ENCODE data around the gene UBAP1L.
"Not testable (repeated sequence)": the region's sequence is repeated elsewhere in the genome, so short reads cannot be mapped to it uniquely, and the experiment has no call there.

Gene UBAP1L

DNA sequence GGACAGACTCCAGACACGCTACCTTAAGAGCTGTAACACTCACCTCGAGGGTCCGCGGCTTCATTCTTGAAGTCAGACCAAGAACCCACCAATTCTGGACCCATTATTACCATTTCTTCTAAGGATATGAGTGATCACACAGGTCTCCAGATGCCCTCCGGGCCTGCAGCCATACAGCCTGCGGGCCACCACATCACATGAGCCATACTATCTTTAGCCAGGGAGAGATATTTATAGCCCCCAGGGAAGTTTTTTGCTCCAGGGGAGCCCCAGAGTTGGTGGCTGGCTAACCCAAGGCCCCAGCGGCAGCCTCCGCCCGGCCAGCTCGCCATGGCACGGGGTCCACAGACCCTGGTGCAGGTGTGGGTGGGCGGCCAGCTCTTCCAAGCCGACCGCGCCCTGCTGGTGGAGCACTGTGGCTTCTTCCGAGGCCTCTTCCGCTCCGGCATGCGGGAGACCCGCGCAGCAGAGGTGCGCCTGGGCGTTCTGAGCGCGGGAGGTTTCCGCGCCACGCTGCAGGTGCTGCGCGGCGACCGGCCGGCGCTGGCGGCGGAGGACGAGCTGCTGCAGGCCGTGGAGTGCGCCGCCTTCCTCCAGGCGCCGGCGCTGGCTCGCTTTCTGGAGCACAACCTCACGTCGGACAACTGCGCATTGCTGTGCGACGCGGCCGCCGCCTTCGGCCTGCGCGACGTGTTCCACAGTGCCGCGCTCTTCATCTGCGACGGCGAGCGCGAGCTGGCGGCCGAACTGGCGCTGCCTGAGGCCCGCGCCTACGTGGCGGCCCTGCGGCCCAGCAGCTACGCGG lies 38.3 kb downstream of the UBAP1L start, which contains the start of gene KBTBD13:
TSS of gene KBTBD13 (plus strand) at position 261 of the 805 bp plus-strand sequence. CDS start at position 331, 70 bp downstream.
- Histone ChIP-seq H3K9me3 (peaks cover 16% of the 10 kb centered on the region), H3K27me3 (no peaks in the 10 kb centered on the region), H3K36me3 (no peaks in the 10 kb centered on the region), H3K4me2 (peak within 1 kb of the TSS; percentile 96), H3K27ac (peak within 1 kb of the TSS; percentile 89), H3K4me1 (peaks cover 53% of the 10 kb centered on the region), H3K9ac (peak within 1 kb of the TSS; percentile 77), H4K20me1 (no peaks in the 10 kb centered on the region), H3K4me3 (peak within 1 kb of the TSS; percentile 50)
- no peak for TF ChIP-seq Cebpa-rat (IDR thresholded peaks at IDR 0.05)

GRCh38 chr15:65075607-65076395 lies 39.2 kb downstream of the UBAP1L start:
- H3K4me2 ChIP-seq: peak overlapping the region; percentile 96
- H3K9me3 ChIP-seq: peaks cover 16% of the 10 kb centered on the region
- not testable (repeated sequence) for H4K20me1 ChIP-seq, H3K27me3 ChIP-seq, H3K36me3 ChIP-seq
- H3K4me3 ChIP-seq: peak overlapping the region; percentile 50
- peaks cover 56% of the 10 kb centered on the region for H3K4me1 ChIP-seq
- H3K27ac ChIP-seq: peak overlapping the region; percentile 89
- peak overlapping the region; percentile 77 for H3K9ac ChIP-seq

DNA sequence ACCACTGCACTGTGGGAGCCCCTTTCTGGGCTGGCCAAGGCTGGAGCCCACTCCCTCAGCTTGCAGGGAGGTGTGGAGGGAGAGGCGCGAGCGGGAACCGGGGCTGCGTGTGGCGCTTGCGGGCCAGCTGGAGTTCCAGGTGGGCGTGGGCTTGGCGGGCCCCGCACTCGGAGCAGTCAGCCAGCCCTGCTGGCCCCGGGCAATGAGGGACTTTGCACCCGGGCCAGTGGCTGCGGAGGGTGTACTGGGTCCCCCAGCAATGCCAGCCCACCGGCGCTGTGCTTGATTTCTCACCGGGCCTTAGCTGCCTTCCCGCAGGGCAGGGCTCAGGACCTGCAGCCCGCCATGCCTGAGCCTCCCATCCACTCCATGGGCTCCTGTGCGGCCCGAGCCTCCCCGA lies 40.1 kb downstream of the UBAP1L start:
- H4K20me1 ChIP-seq, H3K27me3 ChIP-seq, H3K4me2 ChIP-seq, H3K27ac ChIP-seq, H3K36me3 ChIP-seq, H3K9ac ChIP-seq, H3K4me3 ChIP-seq: not testable (repeated sequence)
- peaks cover 64% of the 10 kb centered on the region for H3K4me1 ChIP-seq
- H3K9me3 ChIP-seq: peaks cover 16% of the 10 kb centered on the region

GRCh38 chr15:65072617-65073016 lies 42.4 kb downstream of the UBAP1L start:
- no peak for TF ChIP-seq Cebpa-rat (IDR thresholded peaks at IDR 0.05)
- H3K36me3 ChIP-seq: no peaks in the 10 kb centered on the region
- no peak overlapping the region for H3K4me3 ChIP-seq
- H4K20me1 ChIP-seq: no peaks in the 10 kb centered on the region
- peaks cover 7% of the 10 kb centered on the region; the same call in 1 of the 2 replicates for H3K27me3 ChIP-seq
- peaks cover 75% of the 10 kb centered on the region for H3K4me1 ChIP-seq
- no peak overlapping the region for H3K9ac ChIP-seq
- H3K4me2 ChIP-seq: peak overlapping the region; percentile 88
- H3K9me3 ChIP-seq: peaks cover 16% of the 10 kb centered on the region
- H3K27ac ChIP-seq: peak overlapping the region; percentile 74

DNA sequence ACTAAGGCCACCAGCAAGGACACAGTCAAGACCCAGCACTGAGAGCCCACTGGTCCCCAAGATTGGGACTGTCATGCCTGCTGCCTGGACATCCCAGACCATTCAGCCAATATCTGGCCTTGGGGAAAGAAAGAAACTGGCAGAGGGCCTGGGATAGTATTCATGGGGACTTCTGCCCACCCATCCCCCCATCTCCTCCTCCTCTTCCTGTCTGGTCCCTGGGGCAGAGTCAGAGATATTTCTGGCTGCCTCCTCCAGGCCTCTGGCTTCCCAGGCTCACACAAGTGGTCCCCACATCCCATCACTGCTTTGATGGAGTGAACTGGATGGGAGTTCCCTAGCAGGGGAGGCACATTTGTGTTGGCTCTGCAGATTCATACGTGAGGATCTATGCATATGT lies 43.0 kb downstream of the UBAP1L start:
- H3K9ac ChIP-seq: peak overlapping the region; percentile 52; the same call in 1 of the 2 replicates
- H3K4me2 ChIP-seq: peak overlapping the region; percentile 88
- H3K27me3 ChIP-seq: peaks cover 12% of the 10 kb centered on the region; the same call in 1 of the 2 replicates
- peaks cover 75% of the 10 kb centered on the region for H3K4me1 ChIP-seq
- TF ChIP-seq Cebpa-rat (IDR thresholded peaks at IDR 0.05): no peak
- H3K9me3 ChIP-seq: peaks cover 16% of the 10 kb centered on the region
- H3K36me3 ChIP-seq: no peaks in the 10 kb centered on the region
- peak overlapping the region; percentile 48 for H3K4me3 ChIP-seq
- no peaks in the 10 kb centered on the region for H4K20me1 ChIP-seq
- peak overlapping the region; percentile 74 for H3K27ac ChIP-seq

DNA sequence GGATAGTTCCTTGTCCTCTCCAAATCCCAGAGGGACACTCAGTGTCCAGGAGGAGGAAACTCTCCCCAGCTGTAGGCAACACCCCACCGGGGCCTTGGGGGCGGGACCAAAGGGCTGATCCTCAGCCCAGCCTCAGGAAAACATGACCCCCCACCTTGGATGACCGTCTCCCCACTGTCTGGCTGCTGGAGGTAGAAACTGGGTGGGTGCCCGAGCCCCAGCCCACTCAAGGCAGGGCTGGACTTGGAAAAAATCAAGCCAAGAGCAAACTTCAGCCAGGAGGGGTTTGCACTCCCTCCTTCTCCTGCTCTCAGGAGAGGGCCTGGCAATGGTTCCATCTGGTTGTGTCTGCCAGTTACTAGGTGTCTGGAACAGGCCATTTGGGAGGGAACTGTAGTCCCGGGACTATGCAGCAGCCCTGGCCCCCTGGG lies 43.6 kb downstream of the UBAP1L start:
- Histone ChIP-seq H3K4me3 (peak overlapping the region; percentile 48; the same call in 1 of the 2 replicates), H3K9ac (peak overlapping the region; percentile 52; the same call in 1 of the 2 replicates), H3K9me3 (peaks cover 16% of the 10 kb centered on the region), H3K36me3 (no peaks in the 10 kb centered on the region), H3K27me3 (peaks cover 12% of the 10 kb centered on the region; the same call in 1 of the 2 replicates), H3K4me2 (peak overlapping the region; percentile 88), H3K4me1 (peaks cover 75% of the 10 kb centered on the region), H3K27ac (peak overlapping the region; percentile 74), H4K20me1 (no peaks in the 10 kb centered on the region)
- no peak for TF ChIP-seq Cebpa-rat (IDR thresholded peaks at IDR 0.05)

GRCh38 chr15:65069779-65070546 lies 45.0 kb downstream of the UBAP1L start:
- H3K27me3 ChIP-seq: peaks cover 12% of the 10 kb centered on the region; the same call in 1 of the 2 replicates
- H3K9me3 ChIP-seq: peaks cover 16% of the 10 kb centered on the region
- TF ChIP-seq Cebpa-rat (IDR thresholded peaks at IDR 0.05): no peak
- H3K4me2 ChIP-seq: peak overlapping the region; percentile 88
- no peak overlapping the region for H3K4me3 ChIP-seq
- no peaks in the 10 kb centered on the region for H3K36me3 ChIP-seq
- H4K20me1 ChIP-seq: no peaks in the 10 kb centered on the region
- peak overlapping the region; percentile 74; the same call in 1 of the 2 replicates for H3K27ac ChIP-seq
- H3K9ac ChIP-seq: no peak overlapping the region
- peaks cover 81% of the 10 kb centered on the region for H3K4me1 ChIP-seq

GRCh38 chr15:65069179-65069578 lies 45.8 kb downstream of the UBAP1L start:
- H4K20me1 ChIP-seq: no peaks in the 10 kb centered on the region
- TF ChIP-seq Cebpa-rat (IDR thresholded peaks at IDR 0.05): no peak
- H3K4me3 ChIP-seq: no peak overlapping the region
- H3K9me3 ChIP-seq: peaks cover 12% of the 10 kb centered on the region
- peaks cover 84% of the 10 kb centered on the region for H3K4me1 ChIP-seq
- no peak overlapping the region for H3K27ac ChIP-seq
- peaks cover 12% of the 10 kb centered on the region; the same call in 1 of the 2 replicates for H3K27me3 ChIP-seq
- H3K4me2 ChIP-seq: peak overlapping the region; percentile 88
- no peaks in the 10 kb centered on the region for H3K36me3 ChIP-seq
- H3K9ac ChIP-seq: no peak overlapping the region

DNA sequence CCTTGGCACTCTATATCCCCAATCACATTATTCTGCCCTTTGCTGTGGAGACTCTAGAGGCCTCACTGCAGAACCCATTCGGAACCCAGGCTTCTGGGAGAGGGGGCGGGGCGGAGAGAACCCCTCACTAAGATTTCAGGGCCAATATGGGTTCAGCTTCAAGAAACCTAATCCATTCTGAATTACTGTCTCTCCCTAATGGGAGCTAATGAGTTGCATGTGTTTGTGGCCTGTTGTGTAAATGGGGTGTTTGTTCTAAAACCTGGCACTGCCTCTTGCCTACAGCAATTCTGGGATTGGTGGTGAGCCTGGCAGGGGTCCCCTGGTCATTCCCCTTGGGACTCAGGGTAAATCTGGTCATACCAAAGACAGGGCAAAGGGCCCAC lies 46.6 kb downstream of the UBAP1L start:
- peaks cover 84% of the 10 kb centered on the region for H3K4me1 ChIP-seq
- H3K9ac ChIP-seq: no peak overlapping the region
- no peak overlapping the region for H3K4me3 ChIP-seq
- no peaks in the 10 kb centered on the region for H4K20me1 ChIP-seq
- peaks cover 12% of the 10 kb centered on the region; the same call in 1 of the 2 replicates for H3K27me3 ChIP-seq
- H3K36me3 ChIP-seq: no peaks in the 10 kb centered on the region
- no peak for TF ChIP-seq Cebpa-rat (IDR thresholded peaks at IDR 0.05)
- H3K9me3 ChIP-seq: peaks cover 10% of the 10 kb centered on the region
- H3K27ac ChIP-seq: peak overlapping the region; percentile 73; the same call in 1 of the 2 replicates
- H3K4me2 ChIP-seq: peak overlapping the region; percentile 88
